NCI-H1105 (cell line): Measurements from ENCODE around the gene GZF1.

Experiments
- DNase-seq: peaks from one replicate; lab custom pipeline; 2025; lab: John Stamatoyannopoulos, UW

The GZF1 gene

GRCh38 chr20:23407781-23408464 is 45.9 kb downstream of the GZF1 start:
- DNase-seq = no peak

- DNase-seq = no peak
Measured at GRCh38 chr20:23408957-23409356, 47.0 kb downstream of the GZF1 start.

GRCh38 chr20:23409800-23410199 is 47.8 kb downstream of the GZF1 start:
- no peak for DNase-seq

GRCh38 chr20:23410916-23411695 is 49.1 kb downstream of the GZF1 start:
- no peak for DNase-seq

GRCh38 chr20:23412026-23412425 is 50.0 kb downstream of the GZF1 start:
- no peak for DNase-seq

- DNase-seq = no peak
Measured at GRCh38 chr20:23413862-23414422, 52.0 kb downstream of the GZF1 start.

- DNase-seq = no peak
Measured at GRCh38 chr20:23414526-23415188, 52.7 kb downstream of the GZF1 start.

GRCh38 chr20:23415555-23415954 is 53.6 kb downstream of the GZF1 start:
- no peak for DNase-seq

GRCh38 chr20:23415959-23416583 is 54.1 kb downstream of the GZF1 start:
- no peak for DNase-seq

GRCh38 chr20:23417861-23418260 is 55.9 kb downstream of the GZF1 start:
- DNase-seq = no peak

- DNase-seq = no peak
Measured at GRCh38 chr20:23419657-23419994, 57.6 kb downstream of the GZF1 start.

- peak; percentile 25 for DNase-seq
Measured at GRCh38 chr20:23419995-23420901, 58.3 kb downstream of the GZF1 start.

- DNase-seq = peak; percentile 92
Measured at GRCh38 chr20:23420943-23421931, 59.3 kb downstream of the GZF1 start, which contains the start of gene NAPB. TSS of gene NAPB (minus strand) at chr20:23421488. CDS start at chr20:23421402, 86 bp downstream.
